Measurements from ENCODE around the gene NEK7. TPM values are rescaled to one million over a fixed set of nuclear protein-coding genes. Genes with fewer than 3 reads are reported as not detected.

NEK7 gene
- total RNA-seq, 1 donor, result 376 TPM

DNA sequence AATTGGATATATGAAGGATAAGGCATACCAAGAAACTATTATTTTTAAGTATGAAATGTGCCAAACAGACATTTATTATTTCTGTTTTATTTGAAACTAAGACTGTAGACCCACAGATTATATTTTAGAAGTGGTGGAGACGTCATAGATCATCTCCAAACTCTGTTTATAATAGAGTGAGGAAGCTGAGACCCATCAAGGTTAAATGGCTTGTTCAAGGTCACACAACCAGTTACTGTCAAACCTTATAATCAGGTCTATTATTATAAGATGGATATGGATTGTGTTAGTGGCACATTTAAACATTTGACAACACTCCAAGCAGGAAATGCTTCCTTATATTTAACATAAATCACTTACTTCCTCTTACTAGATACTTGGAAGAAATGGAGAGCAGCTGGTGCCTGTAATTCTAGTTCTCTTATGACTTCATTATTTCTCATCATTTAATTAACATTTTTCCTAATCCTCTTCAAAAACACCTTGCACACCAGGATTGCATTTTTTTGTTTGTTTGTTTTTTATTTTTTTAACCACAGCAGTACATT is 117.0 kb downstream of the NEK7 start:
- peaks cover 53% of the 10 kb centered on the region for H3K79me2 ChIP-seq (ENCODE audit: insufficient read depth, low read length)

DNA sequence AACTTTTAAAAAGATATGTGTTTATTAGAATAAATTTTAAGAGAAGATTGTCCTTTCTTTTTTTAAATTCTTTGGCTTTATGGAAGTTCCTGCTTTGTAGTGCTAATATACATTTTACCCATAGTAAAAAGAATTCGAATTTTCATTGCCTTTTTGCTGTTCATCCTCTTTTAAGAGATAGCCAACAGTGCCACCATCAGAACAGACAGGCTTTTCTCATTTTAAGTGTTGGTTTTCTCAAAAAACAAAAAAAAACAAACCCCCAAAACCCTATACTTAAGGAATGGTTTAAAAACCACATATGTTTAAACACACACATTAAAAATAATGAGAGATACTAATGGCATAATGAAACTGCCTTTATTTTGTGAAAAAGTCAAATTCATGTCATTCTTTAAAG is 118.8 kb downstream of the NEK7 start:
- H2AFZ ChIP-seq (ENCODE audit: low read length), result no peak overlapping the region
- peaks cover 50% of the 10 kb centered on the region for H3K4me1 ChIP-seq (ENCODE audit: insufficient read depth, low read length)
- DNase-seq (ENCODE audit: insufficient read length, low spot score, missing footprints), result no peak
- peaks cover 52% of the 10 kb centered on the region for H3K79me2 ChIP-seq (ENCODE audit: insufficient read depth, low read length)
- TF ChIP-seq, protein P1, sequence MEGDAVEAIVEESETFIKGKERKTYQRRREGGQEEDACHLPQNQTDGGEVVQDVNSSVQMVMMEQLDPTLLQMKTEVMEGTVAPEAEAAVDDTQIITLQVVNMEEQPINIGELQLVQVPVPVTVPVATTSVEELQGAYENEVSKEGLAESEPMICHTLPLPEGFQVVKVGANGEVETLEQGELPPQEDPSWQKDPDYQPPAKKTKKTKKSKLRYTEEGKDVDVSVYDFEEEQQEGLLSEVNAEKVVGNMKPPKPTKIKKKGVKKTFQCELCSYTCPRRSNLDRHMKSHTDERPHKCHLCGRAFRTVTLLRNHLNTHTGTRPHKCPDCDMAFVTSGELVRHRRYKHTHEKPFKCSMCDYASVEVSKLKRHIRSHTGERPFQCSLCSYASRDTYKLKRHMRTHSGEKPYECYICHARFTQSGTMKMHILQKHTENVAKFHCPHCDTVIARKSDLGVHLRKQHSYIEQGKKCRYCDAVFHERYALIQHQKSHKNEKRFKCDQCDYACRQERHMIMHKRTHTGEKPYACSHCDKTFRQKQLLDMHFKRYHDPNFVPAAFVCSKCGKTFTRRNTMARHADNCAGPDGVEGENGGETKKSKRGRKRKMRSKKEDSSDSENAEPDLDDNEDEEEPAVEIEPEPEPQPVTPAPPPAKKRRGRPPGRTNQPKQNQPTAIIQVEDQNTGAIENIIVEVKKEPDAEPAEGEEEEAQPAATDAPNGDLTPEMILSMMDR (IDR thresholded peaks at IDR 0.05; ENCODE audit: extremely low read depth, low read depth, low read length), result no peak
- H3K4me2 ChIP-seq (ENCODE audit: insufficient read depth, low read length), result no peak overlapping the region
- H3K4me3 ChIP-seq (ENCODE audit: insufficient read depth, low read length), result no peak overlapping the region
- H4K20me1 ChIP-seq (ENCODE audit: insufficient read depth, low read length), result no peaks in the 10 kb centered on the region
- H3K27ac ChIP-seq (ENCODE audit: low read depth, low read length), result peak overlapping the region; percentile 27
- peaks cover 14% of the 10 kb centered on the region for H3K36me3 ChIP-seq (ENCODE audit: insufficient read depth, low read length)
- H3K27me3 ChIP-seq (ENCODE audit: insufficient read depth, low read length), result no peaks in the 10 kb centered on the region
- H3K9me3 ChIP-seq (ENCODE audit: low read depth, low read length), result no peaks in the 10 kb centered on the region

More for the DNA sequence above, 117.0 kb downstream of the NEK7 start:
- Histone ChIP-seq H3K4me3 (ENCODE audit: insufficient read depth, low read length) (no peak overlapping the region), H4K20me1 (ENCODE audit: insufficient read depth, low read length) (no peaks in the 10 kb centered on the region), H3K27me3 (ENCODE audit: insufficient read depth, low read length) (no peaks in the 10 kb centered on the region), H3K9me3 (ENCODE audit: low read depth, low read length) (no peaks in the 10 kb centered on the region), H3K4me1 (ENCODE audit: insufficient read depth, low read length) (peaks cover 54% of the 10 kb centered on the region), H2AFZ (ENCODE audit: low read length) (no peak overlapping the region), H3K27ac (ENCODE audit: low read depth, low read length) (peak overlapping the region; percentile 43), H3K36me3 (ENCODE audit: insufficient read depth, low read length) (peaks cover 3% of the 10 kb centered on the region), H3K4me2 (ENCODE audit: insufficient read depth, low read length) (no peak overlapping the region)
- no peak for DNase-seq (ENCODE audit: insufficient read length, low spot score, missing footprints)
- TF ChIP-seq, protein P1 (IDR thresholded peaks at IDR 0.05; ENCODE audit: extremely low read depth, low read depth, low read length), result no peak

DNA sequence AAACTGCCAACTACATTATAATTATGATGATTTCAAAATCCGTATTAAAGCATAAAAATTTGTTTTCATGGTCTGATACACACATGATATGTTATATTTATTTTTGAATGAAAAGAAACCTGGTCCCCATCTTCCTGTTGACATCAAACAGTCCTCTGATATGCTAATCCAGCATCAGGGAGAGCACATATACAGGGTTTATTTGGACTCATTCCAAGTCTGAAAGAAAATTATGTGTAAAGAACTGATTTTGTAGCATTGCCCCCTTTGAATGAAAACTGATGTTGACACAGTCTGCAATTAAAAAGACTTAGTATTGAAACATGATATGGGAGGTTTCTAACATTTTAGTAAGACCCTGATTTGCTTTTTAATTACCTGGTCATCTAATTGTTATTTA is 119.4 kb downstream of the NEK7 start:
- H3K4me3 ChIP-seq (ENCODE audit: insufficient read depth, low read length), result no peak overlapping the region
- H3K4me2 ChIP-seq (ENCODE audit: insufficient read depth, low read length), result no peak overlapping the region
- no peaks in the 10 kb centered on the region for H3K9me3 ChIP-seq (ENCODE audit: low read depth, low read length)
- no peak for DNase-seq (ENCODE audit: insufficient read length, low spot score, missing footprints)
- no peak overlapping the region for H2AFZ ChIP-seq (ENCODE audit: low read length)
- TF ChIP-seq, protein P1 (IDR thresholded peaks at IDR 0.05; ENCODE audit: extremely low read depth, low read depth, low read length), result no peak
- H3K79me2 ChIP-seq (ENCODE audit: insufficient read depth, low read length), result peaks cover 45% of the 10 kb centered on the region
- H4K20me1 ChIP-seq (ENCODE audit: insufficient read depth, low read length), result no peaks in the 10 kb centered on the region
- no peak overlapping the region for H3K27ac ChIP-seq (ENCODE audit: low read depth, low read length)
- H3K4me1 ChIP-seq (ENCODE audit: insufficient read depth, low read length), result peaks cover 43% of the 10 kb centered on the region
- no peaks in the 10 kb centered on the region for H3K27me3 ChIP-seq (ENCODE audit: insufficient read depth, low read length)
- H3K36me3 ChIP-seq (ENCODE audit: insufficient read depth, low read length), result peaks cover 14% of the 10 kb centered on the region

DNA sequence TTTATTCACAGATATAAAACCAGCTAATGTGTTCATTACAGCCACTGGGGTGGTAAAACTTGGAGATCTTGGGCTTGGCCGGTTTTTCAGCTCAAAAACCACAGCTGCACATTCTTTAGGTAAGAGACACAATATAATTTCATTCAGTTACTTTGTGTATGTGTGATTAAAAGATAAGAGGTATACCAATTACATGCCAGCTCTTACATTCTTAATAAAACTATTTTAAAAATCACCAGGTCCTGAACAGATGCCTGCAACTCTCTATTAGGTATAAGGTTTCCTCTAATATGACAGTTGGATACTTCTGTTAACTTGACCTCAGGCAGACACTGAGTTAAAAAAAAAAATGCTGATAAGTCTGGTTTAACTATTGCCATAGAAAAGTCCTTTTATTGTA is 122.1 kb downstream of the NEK7 start:
- Histone ChIP-seq H3K36me3 (ENCODE audit: insufficient read depth, low read length) (peaks cover 32% of the 10 kb centered on the region), H3K27ac (ENCODE audit: low read depth, low read length) (peak overlapping the region; percentile 5), H3K27me3 (ENCODE audit: insufficient read depth, low read length) (no peaks in the 10 kb centered on the region), H3K4me1 (ENCODE audit: insufficient read depth, low read length) (peaks cover 24% of the 10 kb centered on the region), H3K9me3 (ENCODE audit: low read depth, low read length) (no peaks in the 10 kb centered on the region), H3K79me2 (ENCODE audit: insufficient read depth, low read length) (peaks cover 46% of the 10 kb centered on the region), H2AFZ (ENCODE audit: low read length) (no peak overlapping the region), H3K4me2 (ENCODE audit: insufficient read depth, low read length) (no peak overlapping the region), H4K20me1 (ENCODE audit: insufficient read depth, low read length) (peaks cover 3% of the 10 kb centered on the region), H3K4me3 (ENCODE audit: insufficient read depth, low read length) (no peak overlapping the region)
- DNase-seq (ENCODE audit: insufficient read length, low spot score, missing footprints), result no peak
- TF ChIP-seq, protein P1 (IDR thresholded peaks at IDR 0.05; ENCODE audit: extremely low read depth, low read depth, low read length), result no peak
